Activated naive CD4-positive, alpha-beta T cell treated with Interleukin-2 at 50 U/mL for 16 hours (primary cell): ENCODE data around the gene SLC39A5.
"Not testable (repeated sequence)": the region's sequence is repeated elsewhere in the genome, so short reads cannot be mapped to it uniquely, and the experiment has no call there.

Experiments
- DNase-seq: peaks from one replicate; pipeline ENCODE4 v3.0.0-alpha.2; 2020

The SLC39A5 gene, protein sequence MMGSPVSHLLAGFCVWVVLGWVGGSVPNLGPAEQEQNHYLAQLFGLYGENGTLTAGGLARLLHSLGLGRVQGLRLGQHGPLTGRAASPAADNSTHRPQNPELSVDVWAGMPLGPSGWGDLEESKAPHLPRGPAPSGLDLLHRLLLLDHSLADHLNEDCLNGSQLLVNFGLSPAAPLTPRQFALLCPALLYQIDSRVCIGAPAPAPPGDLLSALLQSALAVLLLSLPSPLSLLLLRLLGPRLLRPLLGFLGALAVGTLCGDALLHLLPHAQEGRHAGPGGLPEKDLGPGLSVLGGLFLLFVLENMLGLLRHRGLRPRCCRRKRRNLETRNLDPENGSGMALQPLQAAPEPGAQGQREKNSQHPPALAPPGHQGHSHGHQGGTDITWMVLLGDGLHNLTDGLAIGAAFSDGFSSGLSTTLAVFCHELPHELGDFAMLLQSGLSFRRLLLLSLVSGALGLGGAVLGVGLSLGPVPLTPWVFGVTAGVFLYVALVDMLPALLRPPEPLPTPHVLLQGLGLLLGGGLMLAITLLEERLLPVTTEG

DNA sequence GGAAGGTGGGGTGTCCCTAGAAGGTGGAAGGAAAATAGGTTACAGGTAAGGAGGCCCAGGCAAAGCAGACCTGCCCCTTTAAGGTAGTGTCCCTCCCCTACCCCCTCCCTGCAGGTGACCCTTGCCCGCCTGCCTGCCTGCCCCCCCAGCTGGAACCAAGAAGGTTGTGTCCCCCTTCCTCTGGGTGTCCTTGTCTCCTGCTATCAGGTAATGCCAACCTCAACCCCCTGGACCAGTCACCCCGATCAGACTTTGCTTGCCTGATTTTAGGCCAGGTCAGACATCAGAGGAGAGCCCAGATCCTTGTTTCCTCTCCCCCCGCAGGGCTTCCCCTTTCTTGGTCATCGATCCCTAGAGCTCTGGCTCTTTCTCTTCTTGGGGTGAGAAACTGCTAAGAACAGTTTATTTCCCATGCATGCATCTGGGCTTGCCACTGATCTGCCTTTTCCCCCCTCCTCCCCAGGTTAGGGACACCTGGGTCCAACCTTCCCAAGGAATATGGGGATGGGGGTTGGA is at the start of gene SLC39A5:
Gene SLC39A5, plus strand, starts transcription at position 136 of the 516 bp plus-strand sequence. CDS start 1,224 bp downstream, outside the sequence.
- no peak for DNase-seq

DNA sequence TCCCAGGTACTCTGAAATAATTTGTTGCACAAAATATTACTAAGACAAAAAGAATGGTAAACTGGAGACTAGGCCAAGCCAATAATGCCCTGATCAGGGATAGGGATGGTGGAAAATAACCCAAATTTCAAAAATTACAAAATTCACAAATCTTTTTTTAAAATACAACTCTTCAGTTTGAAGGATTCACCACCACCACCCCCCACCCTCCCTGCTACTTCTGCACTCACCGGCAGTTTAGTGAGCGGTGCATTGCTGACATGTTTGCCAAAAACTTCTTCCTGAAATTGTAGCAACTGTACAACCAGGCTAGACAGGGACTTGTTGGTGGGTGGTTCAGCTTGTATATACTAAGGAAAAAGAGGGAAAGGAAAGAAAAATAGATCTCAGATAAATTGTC is 42.9 kb upstream of the SLC39A5 start:
- DNase-seq, result no peak

DNA sequence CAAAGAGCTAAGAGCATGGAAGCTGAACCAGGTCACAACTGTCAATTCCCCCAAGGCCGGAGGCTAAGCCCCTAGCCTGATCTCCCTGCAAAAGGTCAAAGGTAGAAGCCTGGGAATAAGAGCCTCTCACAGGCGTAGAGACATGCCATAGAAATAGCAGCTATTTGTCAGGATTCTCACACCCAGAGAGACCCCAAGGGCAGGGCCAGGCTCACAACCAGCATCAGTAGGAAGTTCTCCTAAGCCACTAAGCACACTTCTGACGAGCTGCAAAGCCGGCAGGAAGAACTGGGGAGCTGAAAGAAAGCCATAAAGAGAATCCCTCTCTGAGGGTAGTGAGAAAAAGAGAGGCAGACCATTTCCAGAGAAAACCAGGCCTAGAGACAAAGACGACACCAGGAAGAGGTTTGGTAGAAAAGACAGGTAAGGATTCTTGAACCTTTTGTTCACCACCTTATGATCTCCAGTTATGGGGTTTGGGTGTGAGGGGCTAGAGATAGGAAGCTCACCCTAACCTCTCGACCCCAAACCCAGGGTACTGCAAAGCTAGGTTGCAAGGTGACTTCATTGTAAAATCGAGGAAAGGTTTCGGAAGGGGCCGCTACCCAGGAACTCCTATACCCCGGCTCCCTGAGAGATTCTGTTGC is 41.6 kb upstream of the SLC39A5 start:
- DNase-seq, result no peak

DNA sequence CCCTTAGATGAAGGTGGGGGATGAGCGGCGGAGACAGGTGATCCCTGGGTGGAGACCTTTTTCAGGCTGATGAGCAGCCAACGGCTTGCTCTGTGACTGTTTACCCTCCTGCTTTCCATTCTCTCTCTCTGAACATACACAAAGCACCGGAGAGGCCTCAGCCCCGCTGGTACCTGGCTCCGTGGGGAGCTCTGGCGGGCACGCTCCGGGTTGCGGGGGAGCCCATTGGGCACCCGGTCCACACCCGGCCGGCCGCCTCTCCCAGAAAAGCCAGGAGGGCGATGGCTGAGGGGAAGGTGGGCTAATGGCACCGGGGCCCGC is 41.1 kb upstream of the SLC39A5 start:
- no peak for DNase-seq

DNA sequence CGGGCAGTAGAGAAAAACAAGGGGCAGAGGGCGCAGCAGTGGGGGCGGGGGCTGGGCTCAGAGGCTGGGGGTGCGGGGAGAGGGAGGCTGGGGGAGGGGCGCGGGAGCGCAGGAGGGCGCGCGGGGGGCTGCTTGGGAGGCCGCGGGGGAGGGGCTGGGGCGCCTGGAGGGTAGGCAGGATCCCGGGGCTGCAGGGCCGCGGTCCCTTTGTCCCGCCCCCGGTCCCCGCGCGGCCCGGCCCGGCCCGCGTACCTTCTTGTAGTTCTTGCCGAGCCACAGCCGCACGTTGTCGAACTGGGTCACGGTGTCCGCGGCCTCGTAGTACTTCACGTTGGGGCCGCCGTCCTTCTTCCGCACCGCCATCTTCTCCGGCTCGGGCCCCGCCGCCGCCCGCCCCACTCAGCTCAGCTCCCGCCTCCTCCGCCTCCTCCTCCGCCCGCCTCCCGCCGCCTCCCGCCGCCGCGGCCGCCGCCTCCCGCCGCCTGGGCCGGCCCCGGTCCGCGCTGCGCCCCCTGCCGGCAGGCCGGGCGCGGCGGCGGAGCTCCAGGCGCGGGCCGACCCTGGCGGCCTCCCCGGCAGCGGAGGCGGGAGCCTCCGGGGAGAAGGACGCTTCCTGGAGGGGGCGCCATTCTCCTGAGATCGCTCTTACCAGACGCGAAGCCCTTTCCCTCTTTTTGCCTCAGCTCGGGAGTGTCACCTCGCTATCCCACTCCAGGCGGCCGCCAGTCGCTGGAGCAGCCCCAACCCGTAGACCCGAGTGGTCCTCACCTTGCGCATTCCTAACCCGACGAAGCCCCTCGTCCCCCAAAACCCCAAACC is 40.5 kb upstream of the SLC39A5 start, which contains the start of gene SMARCC2:
Gene SMARCC2, minus strand, starts transcription at position 385 of the 819 bp plus-strand sequence. Its CDS starts 22 bp downstream, at position 363.
- DNase-seq, result peak; percentile 85

DNA sequence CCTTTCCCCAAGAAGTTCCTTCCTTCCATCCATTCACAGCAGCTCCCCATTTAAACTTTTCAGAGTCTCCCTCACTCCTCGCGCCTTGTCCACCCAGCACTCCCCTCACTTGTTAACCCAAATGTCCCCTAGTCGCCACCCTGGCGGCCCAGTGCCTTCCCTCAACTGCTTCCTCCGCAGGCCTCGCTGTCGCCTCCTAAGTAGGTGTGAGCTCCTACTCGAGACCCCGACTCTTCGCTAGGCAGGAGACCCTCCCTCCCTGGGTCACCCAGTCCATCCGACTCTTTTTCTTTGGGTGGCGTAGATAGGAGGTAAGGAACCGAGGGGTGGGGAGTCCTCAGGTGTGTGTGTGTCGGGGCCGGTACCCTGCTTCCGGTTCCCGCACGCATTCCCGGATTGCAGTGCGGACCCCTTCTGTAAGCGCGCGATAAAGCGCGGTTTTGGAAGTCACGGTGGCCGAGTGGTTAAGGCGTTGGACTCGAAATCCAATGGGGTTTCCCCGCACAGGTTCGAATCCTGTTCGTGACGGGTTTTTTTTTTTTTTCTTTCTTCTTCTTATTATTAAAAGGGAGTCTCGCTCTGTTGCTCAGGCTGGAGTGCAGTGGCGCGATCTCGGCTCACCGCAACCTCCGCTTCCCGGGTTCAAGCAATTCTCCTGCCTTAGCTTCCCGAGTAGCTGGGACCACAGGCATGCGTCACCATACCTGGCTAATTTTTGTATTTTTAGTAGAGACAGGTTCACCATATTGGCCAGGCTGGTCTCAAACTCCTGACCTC is 39.7 kb upstream of the SLC39A5 start:
- DNase-seq, result peak; percentile 85

DNA sequence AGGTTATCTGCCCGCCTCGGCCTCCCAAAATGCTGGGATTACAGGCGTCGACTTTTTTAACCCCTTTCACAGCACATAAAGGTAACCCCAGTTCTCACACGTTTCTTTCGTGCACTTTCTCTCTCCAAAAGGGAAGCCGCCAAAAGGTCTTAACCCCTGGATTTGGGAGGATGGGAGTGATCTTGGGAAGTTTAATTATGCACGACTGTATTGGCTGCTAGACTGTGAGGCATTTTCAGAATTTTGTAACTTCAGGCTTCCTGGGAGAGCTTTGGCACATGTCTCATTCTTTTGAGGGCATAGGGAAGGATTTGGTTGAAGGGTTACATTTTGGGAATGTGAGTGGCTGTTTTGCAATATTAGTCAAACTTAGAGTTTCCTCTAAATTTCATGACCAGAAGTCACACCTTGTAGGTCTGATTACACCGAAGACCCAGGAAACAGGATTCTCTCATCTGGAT is 39.1 kb upstream of the SLC39A5 start:
- no peak for DNase-seq

DNA sequence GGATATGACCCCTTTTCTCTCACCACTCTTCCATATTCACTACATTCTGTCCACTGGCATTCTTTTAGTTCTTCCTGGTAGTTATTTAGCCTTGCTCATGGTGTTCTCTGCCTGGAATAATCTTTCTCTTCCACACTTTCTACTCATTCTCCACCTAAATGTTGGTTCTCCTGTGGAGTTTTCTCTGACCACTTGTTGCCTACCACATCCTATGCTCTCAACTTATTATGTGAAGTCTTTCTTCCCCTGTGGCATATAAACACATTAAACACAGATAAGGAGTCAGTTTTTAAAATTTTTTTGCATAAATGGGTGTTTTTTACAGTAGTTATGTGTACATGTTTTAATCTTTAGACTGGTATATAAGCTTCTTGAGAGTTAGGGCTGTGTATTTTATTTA is 37.3 kb upstream of the SLC39A5 start:
- DNase-seq, result no peak

DNA sequence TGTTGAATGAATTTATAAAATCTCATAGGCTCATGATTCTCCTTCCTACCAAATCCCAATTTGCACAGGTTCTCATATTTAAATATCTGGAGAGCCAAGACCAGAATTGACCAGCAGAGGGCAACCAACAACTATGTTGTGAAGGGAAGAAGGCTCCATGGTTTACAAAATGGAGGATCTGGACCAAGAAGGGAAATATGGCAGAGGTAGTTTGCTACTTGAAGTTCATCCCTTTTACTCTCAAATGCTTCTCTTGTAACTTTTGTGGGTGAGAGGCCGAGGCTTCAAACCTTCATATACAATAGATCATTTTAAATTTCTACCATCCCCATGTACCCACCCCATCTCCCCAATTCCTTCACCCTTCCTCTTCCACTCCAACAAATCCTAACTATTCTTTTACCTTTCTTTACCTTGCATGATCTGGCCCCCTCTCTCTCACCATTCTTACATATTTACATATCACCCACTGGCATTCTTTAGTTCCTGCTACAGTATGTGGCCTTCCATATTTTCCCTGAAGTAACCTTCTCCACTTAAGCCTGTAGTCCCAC is 36.7 kb upstream of the SLC39A5 start:
- peak; percentile 70 for DNase-seq

DNA sequence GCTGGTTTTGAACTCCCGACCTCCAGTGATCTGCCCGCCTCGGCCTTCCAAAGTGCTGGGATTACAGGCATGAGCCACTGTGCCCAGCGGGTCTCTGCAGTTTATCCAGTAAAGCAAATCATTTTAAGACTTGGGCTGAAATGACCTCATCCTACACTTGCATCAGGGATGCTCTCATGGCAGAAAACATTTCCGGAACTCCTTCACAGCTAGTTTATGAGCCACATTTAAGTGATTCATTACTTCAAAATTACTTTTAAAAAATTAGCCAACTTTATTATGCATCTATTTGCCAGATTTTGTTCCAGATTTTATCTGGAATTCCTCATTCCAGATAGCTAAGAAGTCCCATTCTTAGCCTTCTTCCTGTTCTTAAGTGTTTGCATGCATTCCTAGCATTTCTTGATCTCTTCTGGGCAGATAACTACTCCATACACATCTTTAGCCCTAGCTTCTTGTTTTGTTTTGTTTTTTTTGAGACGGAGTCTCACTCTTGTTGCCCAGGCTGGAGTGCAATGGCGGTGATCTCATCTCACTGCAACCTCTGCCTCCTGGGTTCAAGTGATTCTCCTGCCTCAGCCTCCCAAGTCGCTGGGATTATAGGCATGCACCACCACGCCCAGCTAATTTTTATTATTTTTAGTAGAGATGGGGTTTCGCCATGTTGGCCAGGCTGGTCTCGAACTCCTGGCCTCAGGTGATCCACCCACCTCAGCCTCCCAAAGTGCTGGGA is 32.9 kb upstream of the SLC39A5 start:
- DNase-seq, result not testable (repeated sequence)

DNA sequence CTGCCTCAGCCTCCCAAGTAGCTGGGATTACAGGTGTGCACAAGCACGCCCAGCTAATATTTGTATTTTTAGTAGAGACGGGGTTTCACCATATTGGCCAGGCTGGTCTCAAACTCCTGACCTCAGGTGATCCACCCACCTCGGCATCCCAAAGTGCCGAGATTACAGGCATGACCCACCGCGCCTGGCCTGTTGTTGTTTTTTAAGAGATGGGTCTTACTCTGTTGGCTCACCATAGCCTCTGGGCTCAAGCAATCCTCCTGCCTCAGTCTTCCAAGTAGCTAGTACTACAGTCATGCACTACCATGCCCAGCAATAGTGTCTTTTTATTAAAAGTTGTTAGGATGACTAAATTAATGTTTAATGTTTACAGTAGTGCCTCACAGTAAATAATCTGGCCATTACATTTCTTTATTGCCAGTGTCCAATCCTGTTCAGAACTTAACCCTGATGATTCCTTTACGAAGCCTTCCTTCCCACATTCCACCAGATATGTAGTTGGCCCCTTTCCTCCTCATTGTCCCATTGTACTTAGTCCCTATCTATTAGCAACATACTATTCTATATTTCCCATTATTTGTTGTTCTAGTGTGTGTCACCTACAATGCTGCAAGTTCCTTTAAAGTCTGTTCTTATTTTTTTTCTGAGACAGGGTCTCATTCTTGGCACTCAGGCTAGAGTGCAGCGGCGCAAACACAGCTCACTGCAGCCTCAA is 31.8 kb upstream of the SLC39A5 start:
- DNase-seq, result no peak

DNA sequence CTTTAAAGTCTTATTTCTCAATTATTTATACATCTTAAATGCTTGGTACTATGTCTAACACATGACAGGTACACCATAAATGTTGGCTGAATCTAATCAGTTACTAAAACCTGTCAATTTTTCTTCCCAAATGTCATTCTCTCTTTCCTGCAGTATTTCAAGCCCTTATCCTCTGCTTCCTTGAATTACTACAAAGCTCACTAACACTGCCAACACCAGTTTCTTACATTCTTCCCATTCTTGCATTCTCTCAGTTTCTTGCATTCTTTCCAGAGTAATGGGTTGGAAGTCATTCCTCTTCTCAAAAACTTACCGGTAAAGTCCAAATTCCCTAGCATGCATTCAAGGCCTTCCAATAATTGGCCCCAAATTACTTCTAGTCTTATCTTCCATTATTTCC is 31.0 kb upstream of the SLC39A5 start:
- DNase-seq, result no peak

DNA sequence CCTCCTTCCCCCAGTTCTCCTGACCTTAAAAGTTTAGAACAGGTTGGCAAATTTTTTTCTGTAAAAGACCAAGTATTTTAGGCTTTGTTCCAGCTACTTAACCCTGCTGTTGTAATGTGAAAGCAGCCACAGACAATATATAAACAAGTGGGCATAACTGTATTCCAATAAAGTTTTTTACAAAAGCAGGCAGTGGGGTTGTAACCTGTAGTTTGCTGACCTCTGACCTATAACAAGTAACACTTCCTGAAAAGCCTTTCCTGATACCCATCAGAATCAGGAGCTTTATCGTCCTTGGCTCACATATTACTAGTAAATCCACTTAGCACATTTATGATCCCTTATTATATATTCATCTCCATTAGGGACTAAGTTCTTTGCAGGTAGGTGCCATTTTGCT is 27.5 kb upstream of the SLC39A5 start:
- no peak for DNase-seq

DNA sequence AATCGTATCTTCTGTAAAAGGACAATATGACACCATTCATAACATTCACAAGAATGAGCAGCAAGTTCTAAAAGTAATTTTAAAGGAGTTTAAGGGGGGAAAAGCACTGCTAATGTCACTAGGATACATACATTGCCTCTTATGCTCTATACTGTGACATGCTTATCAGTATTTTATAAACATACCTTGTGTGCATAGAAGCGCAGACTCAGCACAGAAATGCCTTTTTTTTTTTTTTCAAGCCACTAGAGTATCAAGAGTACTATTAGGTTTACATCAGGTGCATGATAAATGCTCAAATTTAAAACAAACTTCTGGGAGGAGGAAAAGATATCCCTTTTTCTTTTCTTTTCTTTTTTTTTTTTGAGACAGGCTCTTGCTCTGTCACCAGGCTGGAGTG is 27.0 kb upstream of the SLC39A5 start:
- no peak for DNase-seq

DNA sequence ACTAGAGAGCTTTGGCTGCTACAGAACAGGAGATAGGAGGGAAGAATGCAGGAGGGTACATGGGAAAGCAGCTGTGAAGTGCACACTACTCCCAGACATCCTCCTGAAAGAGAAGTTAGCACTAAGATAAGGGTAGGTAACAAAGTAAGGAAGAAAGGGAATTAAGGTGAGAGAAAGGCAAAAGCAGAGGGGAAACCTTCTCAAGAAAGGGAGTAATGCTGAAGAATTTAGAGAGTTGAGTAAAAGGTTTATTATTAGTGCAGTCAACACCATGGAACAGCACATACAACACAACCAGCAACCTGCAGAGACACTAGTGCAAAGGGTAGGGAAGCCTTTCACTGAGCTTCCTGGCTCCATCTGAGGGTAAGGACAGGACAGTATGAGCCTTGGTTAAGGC is 25.6 kb upstream of the SLC39A5 start:
- no peak for DNase-seq

DNA sequence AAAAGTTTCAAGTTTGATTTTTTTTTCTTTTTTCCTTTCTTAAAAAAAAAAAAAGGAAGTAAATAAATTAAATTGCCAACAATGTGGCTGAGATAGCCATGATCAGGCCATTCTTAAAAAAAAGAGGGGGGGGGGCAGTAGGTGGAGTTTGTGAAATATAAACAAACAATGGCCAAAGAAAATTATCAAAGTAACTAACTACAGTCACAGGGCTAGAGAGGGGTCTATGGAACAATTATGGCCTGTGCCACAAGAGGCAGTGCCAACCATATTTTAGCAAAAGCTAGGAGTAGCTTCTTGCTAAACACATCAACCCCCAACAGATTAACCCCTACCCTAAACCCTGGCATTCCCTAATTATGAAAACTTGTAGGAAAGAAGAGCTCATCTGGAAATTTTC is 24.4 kb upstream of the SLC39A5 start:
- DNase-seq, result no peak

DNA sequence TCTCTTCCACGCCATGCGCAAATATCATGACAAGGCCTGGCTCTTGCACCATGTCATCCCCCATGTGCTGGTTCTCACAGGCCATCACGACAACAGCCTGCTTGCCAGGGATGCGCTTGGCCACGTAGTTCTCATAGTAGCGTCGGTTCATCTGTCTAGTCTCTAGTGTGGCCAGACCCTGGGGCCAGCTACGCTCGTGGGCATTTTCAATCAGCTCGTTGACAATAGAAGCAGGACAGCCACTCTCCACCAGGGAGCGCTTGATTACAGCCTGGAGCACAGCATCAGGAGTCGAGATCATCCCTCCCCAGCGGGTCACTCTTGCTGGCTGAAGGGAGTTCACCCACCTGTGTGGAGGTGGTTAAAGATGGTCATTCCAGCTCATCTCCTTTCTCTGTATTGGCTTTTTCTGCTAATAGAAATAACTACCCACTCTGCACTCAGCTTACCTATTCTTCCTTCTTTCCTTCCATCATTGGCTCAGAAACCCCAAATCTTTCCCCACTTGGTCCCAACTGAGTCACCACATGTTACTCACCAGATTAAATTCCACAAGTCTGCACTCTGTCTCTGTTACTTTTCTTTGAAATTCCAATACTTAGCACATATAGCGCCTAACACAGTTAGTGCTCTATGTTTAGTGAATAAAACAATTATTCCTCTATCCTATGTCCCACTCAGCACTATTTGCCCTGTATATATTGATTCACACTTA is 23.2 kb upstream of the SLC39A5 start:
- DNase-seq, result peak; percentile 31

DNA sequence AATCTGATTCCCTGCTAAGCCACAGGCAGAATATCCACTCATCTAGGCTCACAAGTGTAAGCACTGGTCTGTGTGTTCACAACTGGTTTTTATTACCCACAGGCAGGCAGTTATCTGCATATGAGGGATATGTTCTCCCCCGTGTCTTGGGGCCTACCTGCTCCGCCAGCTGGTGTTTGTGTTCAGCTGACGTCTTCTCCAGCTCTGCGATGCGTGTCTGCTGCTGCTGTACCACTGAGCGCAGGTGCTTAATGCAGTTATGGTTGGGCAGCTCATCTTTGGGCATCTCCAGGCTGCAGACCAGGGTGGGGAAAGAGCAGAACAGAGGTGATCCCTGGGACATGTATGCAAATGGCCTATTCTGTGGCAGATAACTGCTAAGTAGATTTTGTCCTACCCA is 21.8 kb upstream of the SLC39A5 start:
- no peak for DNase-seq

DNA sequence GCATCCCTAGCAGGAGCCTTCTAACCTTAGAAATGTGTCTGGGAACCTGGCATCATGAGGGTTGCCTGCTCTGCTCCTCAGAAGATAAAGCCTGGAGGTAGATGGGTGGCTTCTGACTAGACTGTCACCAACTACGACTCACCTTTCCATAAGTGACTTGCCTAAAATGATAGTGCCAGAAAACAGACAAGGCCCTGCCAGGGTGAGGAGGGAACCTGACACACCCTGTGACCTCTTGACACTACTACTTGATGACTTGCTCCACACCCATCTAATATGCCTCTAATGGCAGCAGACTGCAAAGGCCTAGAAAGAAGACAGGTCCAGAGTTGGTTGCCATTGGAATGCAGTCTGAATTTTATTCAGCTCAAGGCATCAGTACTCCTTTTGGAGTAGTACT is 17.5 kb upstream of the SLC39A5 start:
- DNase-seq, result no peak

DNA sequence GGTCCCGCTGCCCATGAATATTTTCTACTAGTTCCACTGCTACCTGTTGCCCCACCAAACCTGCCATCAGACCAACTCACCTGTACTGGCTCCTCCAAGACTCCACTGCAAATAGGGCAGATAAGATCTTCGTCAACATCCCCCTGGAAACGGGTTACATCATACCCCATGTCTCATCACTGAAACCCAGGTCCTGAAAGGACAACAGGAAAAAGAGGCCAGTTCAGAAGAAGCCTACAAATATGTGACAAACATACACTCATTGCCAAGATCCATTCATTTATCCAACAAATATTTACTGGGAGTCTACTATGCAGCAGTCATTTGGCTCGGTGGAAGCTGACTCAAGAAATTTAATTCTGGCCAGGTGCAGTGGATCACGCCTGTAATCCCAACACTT is 16.0 kb upstream of the SLC39A5 start:
- no peak for DNase-seq
